ENCODE measurements around the gene PITX2. TPM values are rescaled to one million over a fixed set of nuclear protein-coding genes. Genes with fewer than 3 reads are reported as not detected.

Gene PITX2
- total RNA-seq, 1 donor: 0.18 TPM

- TF ChIP-seq CTCF (IDR thresholded peaks at IDR 0.05; ENCODE audit: insufficient read depth, low read length): no peak
- no peak for DNase-seq (ENCODE audit: low read depth)
- no peak overlapping the region for H3K4me3 ChIP-seq (ENCODE audit: low read depth, low read length)
These were observed 5.9 kb upstream of the PITX2 start for GRCh38 chr4:110628663-110629213.

- no peak overlapping the region for H3K4me3 ChIP-seq (ENCODE audit: low read depth, low read length)
- DNase-seq (ENCODE audit: low read depth): no peak
- no peak for TF ChIP-seq CTCF (IDR thresholded peaks at IDR 0.05; ENCODE audit: insufficient read depth, low read length)
These were observed 5.2 kb upstream of the PITX2 start for GRCh38 chr4:110627977-110628662.

- DNase-seq (ENCODE audit: low read depth): no peak
- TF ChIP-seq CTCF (IDR thresholded peaks at IDR 0.05; ENCODE audit: insufficient read depth, low read length): no peak
These were observed 3.8 kb upstream of the PITX2 start for GRCh38 chr4:110626532-110627153.

GRCh38 chr4:110625576-110626257 is 2.8 kb upstream of the PITX2 start:
- no peak for DNase-seq (ENCODE audit: low read depth)
- H3K4me3 ChIP-seq (ENCODE audit: low read depth, low read length): no peak overlapping the region
- TF ChIP-seq CTCF (IDR thresholded peaks at IDR 0.05; ENCODE audit: insufficient read depth, low read length): no peak

More at GRCh38 chr4:110626532-110627153, 3.8 kb upstream of the PITX2 start:
- no peak overlapping the region for H3K4me3 ChIP-seq (ENCODE audit: low read depth, low read length)

- no peak for DNase-seq (ENCODE audit: low read depth)
- H3K4me3 ChIP-seq (ENCODE audit: low read depth, low read length): no peak overlapping the region
- TF ChIP-seq CTCF (IDR thresholded peaks at IDR 0.05; ENCODE audit: insufficient read depth, low read length): no peak
These were observed 2.1 kb upstream of the PITX2 start for GRCh38 chr4:110624904-110625494.

GRCh38 chr4:110624398-110624780 is 1.5 kb upstream of the PITX2 start:
- no peak for TF ChIP-seq CTCF (IDR thresholded peaks at IDR 0.05; ENCODE audit: insufficient read depth, low read length)
- DNase-seq (ENCODE audit: low read depth): no peak
- H3K4me3 ChIP-seq (ENCODE audit: low read depth, low read length): no peak overlapping the region

Measured in fibroblast of the aortic adventitia (primary cell).